ENCODE measurements around the gene GPR107.

Gene GPR107

GRCh38 chr9:130054325-130054786, 650 bp downstream of the GPR107 start:
- no peak for DNase-seq (ENCODE audit: low read depth in 2 of 2)

GRCh38 chr9:130054820-130055219, 1.1 kb downstream of the GPR107 start:
- DNase-seq (ENCODE audit: low read depth in 2 of 2), result no peak

GRCh38 chr9:130058154-130058553, 4.4 kb downstream of the GPR107 start:
- no peak for DNase-seq (ENCODE audit: low read depth in 2 of 2)

GRCh38 chr9:130058887-130059286, 5.2 kb downstream of the GPR107 start:
- DNase-seq (ENCODE audit: low read depth in 2 of 2), result no peak

- DNase-seq (ENCODE audit: low read depth in 2 of 2), result no peak
These were observed 6.6 kb downstream of the GPR107 start for GRCh38 chr9:130060296-130060695.

- no peak for DNase-seq (ENCODE audit: low read depth in 2 of 2)
These were observed 9.0 kb downstream of the GPR107 start for GRCh38 chr9:130062750-130063149.

- DNase-seq (ENCODE audit: low read depth in 2 of 2), result no peak
These were observed 10.9 kb downstream of the GPR107 start for GRCh38 chr9:130064621-130065020.

GRCh38 chr9:130069048-130069447, 15.3 kb downstream of the GPR107 start:
- no peak for DNase-seq (ENCODE audit: low read depth in 2 of 2)

- DNase-seq (ENCODE audit: low read depth in 2 of 2), result no peak
These were observed 19.0 kb downstream of the GPR107 start for GRCh38 chr9:130072515-130073235.

- no peak for DNase-seq (ENCODE audit: low read depth in 2 of 2)
These were observed 19.7 kb downstream of the GPR107 start for GRCh38 chr9:130073373-130073772.

- no peak for DNase-seq (ENCODE audit: low read depth in 2 of 2)
These were observed 24.8 kb downstream of the GPR107 start for GRCh38 chr9:130078547-130078946.

- no peak for DNase-seq (ENCODE audit: low read depth in 2 of 2)
These were observed 30.6 kb downstream of the GPR107 start for GRCh38 chr9:130084337-130084736.

GRCh38 chr9:130088051-130088450, 34.3 kb downstream of the GPR107 start:
- DNase-seq (ENCODE audit: low read depth in 2 of 2), result no peak

GRCh38 chr9:130089141-130089540, 35.4 kb downstream of the GPR107 start:
- no peak for DNase-seq (ENCODE audit: low read depth in 2 of 2)

- no peak for DNase-seq (ENCODE audit: low read depth in 2 of 2)
These were observed 37.2 kb downstream of the GPR107 start for GRCh38 chr9:130090915-130091314.

GRCh38 chr9:130092910-130093309, 39.2 kb downstream of the GPR107 start:
- DNase-seq (ENCODE audit: low read depth in 2 of 2), result no peak

- no peak for DNase-seq (ENCODE audit: low read depth in 2 of 2)
These were observed 42.2 kb downstream of the GPR107 start for GRCh38 chr9:130095872-130096271.

- DNase-seq (ENCODE audit: low read depth in 2 of 2), result no peak
These were observed 47.0 kb downstream of the GPR107 start for GRCh38 chr9:130100681-130101080.

GRCh38 chr9:130101915-130102314, 48.2 kb downstream of the GPR107 start:
- no peak for DNase-seq (ENCODE audit: low read depth in 2 of 2)

- DNase-seq (ENCODE audit: low read depth in 2 of 2), result no peak
These were observed 50.9 kb downstream of the GPR107 start for GRCh38 chr9:130104491-130105193.

- no peak for DNase-seq (ENCODE audit: low read depth in 2 of 2)
These were observed 53.1 kb downstream of the GPR107 start for GRCh38 chr9:130106860-130107233.

GRCh38 chr9:130107234-130107861, 53.6 kb downstream of the GPR107 start:
- peak; percentile 76 to 79 for DNase-seq (ENCODE audit: low read depth in 2 of 2)

GRCh38 chr9:130107955-130108354, 54.2 kb downstream of the GPR107 start:
- no peak for DNase-seq (ENCODE audit: low read depth in 2 of 2)
